ENCODE results near the gene TMC7. TPM values are rescaled to one million over a fixed set of nuclear protein-coding genes. Genes with fewer than 3 reads are reported as not detected.

TMC7 gene
- total and polyA plus RNA-seq, 2 of the 13 experiments (the other 11 are each of a cell fraction or from before 2014, with no cell fraction given) = 1.2 to 5.1 TPM

- TF ChIP-seq TIGD3 (CRISPR knock-in tag; IDR thresholded peaks at IDR 0.05; ENCODE audit: borderline replicate concordance) (no peak), E2F2 (CRISPR knock-in tag; IDR thresholded peaks at IDR 0.05; ENCODE audit: borderline replicate concordance) (no peak), ZNF10 (CRISPR knock-in tag; IDR thresholded peaks at IDR 0.05; ENCODE audit: borderline replicate concordance, low read depth) (no peak), NR0B2 (CRISPR knock-in tag; IDR thresholded peaks at IDR 0.05) (no peak), ISL2 (CRISPR knock-in tag; IDR thresholded peaks at IDR 0.05) (no peak), CERS6 (CRISPR knock-in tag; IDR thresholded peaks at IDR 0.05) (no peak), NFATC3 (CRISPR knock-in tag; IDR thresholded peaks at IDR 0.05) (no peak), ZNF275 (CRISPR knock-in tag; IDR thresholded peaks at IDR 0.05; ENCODE audit: borderline replicate concordance) (no peak), SOX5 (CRISPR knock-in tag; IDR thresholded peaks at IDR 0.05; ENCODE audit: borderline replicate concordance) (no peak), ZFYVE20 (CRISPR knock-in tag; IDR thresholded peaks at IDR 0.05; ENCODE audit: borderline replicate concordance, low read depth) (0 out of 2 replicates have a peak, but pooled peaks have one; percentile 39), AFF4 (CRISPR knock-in tag; IDR thresholded peaks at IDR 0.05) (no peak), E2F1 (CRISPR knock-in tag; IDR thresholded peaks at IDR 0.05) (no peak), POLR2A (IDR thresholded peaks at IDR 0.05; ENCODE audit: insufficient read depth in 1 of 2, low read depth in 2 of 2, low read length in 2 of 2) (no peak), ZFP41 (CRISPR knock-in tag; IDR thresholded peaks at IDR 0.05; ENCODE audit: borderline replicate concordance) (no peak), MXD3 (CRISPR knock-in tag; IDR thresholded peaks at IDR 0.05) (no peak), YY1 (IDR thresholded peaks at IDR 0.05; ENCODE audit: insufficient read depth, insufficient replicate concordance, low read depth, low read length) (no peak)
Observed at GRCh38 chr16:19071811-19072777, 88.4 kb downstream of the TMC7 start (continued).
